HFFc6 (cell line): Measurements from ENCODE around the gene SUCO. TPM values are rescaled to one million over a fixed set of nuclear protein-coding genes. Genes with fewer than 3 reads are reported as not detected.

Source experiments
- DNase-seq: peaks from one replicate; pipeline ENCODE4 v3.0.0-alpha.2; 2018
- H3K27ac Mint-ChIP-seq: 2 replicates; pipeline ENCODE4 v1.8.0; 2020; ENCODE audit warnings: mild to moderate bottlenecking, mixed read lengths
- H3K27me3 Mint-ChIP-seq: 2 replicates; pipeline ENCODE4 v1.8.0; 2021; ENCODE audit warnings: mild to moderate bottlenecking, moderate library complexity, mixed read lengths; ENCODE audit not compliant: insufficient read depth
- H3K36me3 Mint-ChIP-seq: 2 replicates; pipeline ENCODE4 v1.8.0; 2021; ENCODE audit warnings: low read depth, mixed read lengths
- H3K4me1 Mint-ChIP-seq: 2 replicates; pipeline ENCODE4 v1.8.0; 2020; ENCODE audit warnings: low read depth, mixed read lengths
- H3K4me3 Mint-ChIP-seq: 2 replicates; pipeline ENCODE4 v1.8.0; 2020; ENCODE audit warnings: mild to moderate bottlenecking, moderate library complexity, mixed read lengths
- H3K9me3 Mint-ChIP-seq: 2 replicates; pipeline ENCODE4 v1.8.0; 2020; ENCODE audit warnings: mild to moderate bottlenecking, mixed read lengths
- CTCF ChIP-seq: fragments of 200-600 bp; sonication (generic); IDR thresholded peaks from 2 replicates; pipeline ENCODE4 v1.5.0; 2021; ENCODE audit warnings: antibody characterized with exemption, mild to moderate bottlenecking
- total RNA-seq, 6 experiments: library from RNA; stranded (reverse); fragmentation: NEBNext Ultra II Directional; extraction: Animal tissue kit (Norgen Biotek cat#: 25700); gene quantifications; 2 replicates in 1 of 6; 3 replicates in 5 of 6; pipeline ENCODE4 v1.2.3, GENCODE V29; 2021

The SUCO gene
- total RNA-seq, 6 experiments from 2014 or later, result 33.9 to 45.2 (median 37.1) TPM

- no peaks in the 10 kb centered on the region for H3K27me3 Mint-ChIP-seq
- H3K4me1 Mint-ChIP-seq, result peaks cover 23% of the 10 kb centered on the region
- H3K9me3 Mint-ChIP-seq, result no peaks in the 10 kb centered on the region
- 0 out of 2 replicates have a peak overlapping the region, but pooled peaks have one; percentile 31 for H3K27ac Mint-ChIP-seq
- no peak for TF ChIP-seq CTCF
- H3K4me3 Mint-ChIP-seq, result no peak overlapping the region
- peaks cover 34% of the 10 kb centered on the region for H3K36me3 Mint-ChIP-seq
- no peak for DNase-seq
Observed at GRCh38 chr1:172608098-172608601, 75.2 kb downstream of the SUCO start.

GRCh38 chr1:172609528-172609927, 76.6 kb downstream of the SUCO start:
- peak; percentile 28 for DNase-seq

GRCh38 chr1:172612478-172612877, 79.5 kb downstream of the SUCO start:
- TF ChIP-seq CTCF, result no peak
- Mint-ChIP-seq H3K4me3 (no peak overlapping the region), H3K27ac (no peak overlapping the region), H3K36me3 (peaks cover 44% of the 10 kb centered on the region), H3K27me3 (no peaks in the 10 kb centered on the region), H3K4me1 (peaks cover 15% of the 10 kb centered on the region), H3K9me3 (peaks cover 27% of the 10 kb centered on the region)
- DNase-seq, result no peak

More at GRCh38 chr1:172609528-172609927, 76.6 kb downstream of the SUCO start:
- peak; percentile 74 for TF ChIP-seq CTCF
- Mint-ChIP-seq H3K27ac (no peak overlapping the region), H3K4me3 (no peak overlapping the region), H3K9me3 (no peaks in the 10 kb centered on the region), H3K36me3 (peaks cover 26% of the 10 kb centered on the region), H3K27me3 (no peaks in the 10 kb centered on the region), H3K4me1 (peaks cover 26% of the 10 kb centered on the region)

- Mint-ChIP-seq H3K27ac (no peak overlapping the region), H3K36me3 (peaks cover 52% of the 10 kb centered on the region), H3K9me3 (peaks cover 35% of the 10 kb centered on the region), H3K4me1 (peaks cover 7% of the 10 kb centered on the region), H3K4me3 (no peak overlapping the region), H3K27me3 (no peaks in the 10 kb centered on the region)
- no peak for DNase-seq
- no peak for TF ChIP-seq CTCF
Observed at GRCh38 chr1:172613294-172613693, 80.3 kb downstream of the SUCO start.

- H3K4me3 Mint-ChIP-seq, result no peak overlapping the region
- peaks cover 62% of the 10 kb centered on the region for H3K36me3 Mint-ChIP-seq
- H3K27ac Mint-ChIP-seq, result no peak overlapping the region
- H3K4me1 Mint-ChIP-seq, result peaks cover 5% of the 10 kb centered on the region; the same call in 1 of the 2 replicates
- peaks cover 57% of the 10 kb centered on the region for H3K9me3 Mint-ChIP-seq
- no peak for DNase-seq
- no peaks in the 10 kb centered on the region for H3K27me3 Mint-ChIP-seq
- TF ChIP-seq CTCF, result no peak
Observed at GRCh38 chr1:172616195-172616594, 83.2 kb downstream of the SUCO start.
